Tibial nerve (tissue), 4 donors: ENCODE measurements around the gene ASAP3. TPM values are rescaled to one million over a fixed set of nuclear protein-coding genes. Genes with fewer than 3 reads are reported as not detected.

Experiments used
- DNase-seq, 2 donors: peaks; one replicate each; pipeline ENCODE4 v3.0.0-alpha.2; 2019; ENCODE audit warnings: low spot score in 2 of 2
- H3K27ac ChIP-seq, 4 donors: fragments of 200-600 bp; sonication (generic) in 3 of 4; one replicate each; pipeline ENCODE4 v1.5.1; 2017 to 2019; ENCODE audit warnings: mild to moderate bottlenecking in 1 of 4
- H3K27me3 ChIP-seq, 2 donors: fragments of 200-600 bp; sonication (generic) in 1 of 2; one replicate each; pipeline versions ENCODE4 v1.5.1 to v1.6.0; 2017 to 2019
- H3K36me3 ChIP-seq, 3 donors: fragments of 200-600 bp; sonication (generic); one replicate each; pipeline ENCODE4 v1.5.1; 2018 to 2019
- H3K4me1 ChIP-seq, 4 donors: fragments of 200-600 bp; sonication (generic) in 3 of 4; one replicate each; pipeline ENCODE4 v1.5.1; 2017 to 2019
- H3K4me3 ChIP-seq, 4 donors: fragments of 200-600 bp; sonication (generic) in 3 of 4; one replicate each; pipeline ENCODE4 v1.5.1; 2017 to 2019; ENCODE audit warnings: mild to moderate bottlenecking in 1 of 4, moderate library complexity in 1 of 4
- H3K9me3 ChIP-seq, 4 donors: fragments of 200-600 bp; sonication (generic) in 3 of 4; one replicate each; pipeline ENCODE4 v1.5.1; 2017 to 2019
- CTCF ChIP-seq, 5 experiments: fragments of 200-600 bp in 3 of 5; fragments of 450-650 bp in 2 of 5; sonication (generic) in 3 of 5; IDR thresholded peaks; one replicate each; pipeline ENCODE4 v1.5.1; 2016 to 2019; ENCODE audit warnings: antibody characterized with exemption in 5 of 5, mild to moderate bottlenecking in 3 of 5, moderate library complexity in 2 of 5
- EP300 ChIP-seq, 2 donors: sonication (generic); formaldehyde crosslinking; IDR thresholded peaks; one replicate each; pipeline ENCODE4 v1.6.1; 2017; ENCODE audit warnings: antibody characterized with exemption in 2 of 2, mild to moderate bottlenecking in 1 of 2
- POLR2A ChIP-seq, 2 donors: fragments of 450-650 bp; IDR thresholded peaks; one replicate each; pipeline ENCODE4 v1.6.1; 2017; ENCODE audit warnings: antibody characterized with exemption in 2 of 2, mild to moderate bottlenecking in 2 of 2, moderate library complexity in 2 of 2
- WGBS, 2 donors: methylation state at CpG; one replicate each; pipeline ENCODE4 v1.1.5; 2018; 5-methylcytosine and 5-hydroxymethylcytosine counted together
- total RNA-seq, 4 donors: library from RNA; depleted of rRNA; stranded (reverse); fragments of >200 nt; gene quantifications; one replicate each; pipeline ENCODE4 v1.1.0, GENCODE V29; 2016

ASAP3 gene
- total RNA-seq, 4 donors from 2014 or later = 79.8 to 140 (median 117) TPM

GRCh38 chr1:23419180-23419579 is 64.8 kb downstream of the ASAP3 start:
- no peak for DNase-seq
- Histone ChIP-seq H3K27ac (no peak overlapping the region), H3K27me3 (no peaks in the 10 kb centered on the region), H3K4me1 (peaks cover 0 to 30% (median 17%) of the 10 kb centered on the region in 4 donors), H3K36me3 (peaks cover 0 to 19% (median 0%) of the 10 kb centered on the region in 3 donors), H3K4me3 (no peak overlapping the region), H3K9me3 (no peaks in the 10 kb centered on the region)
- 63 to 66% methylated on average over 6 of the region's 6 CpGs for WGBS, 2 donors
- TF ChIP-seq CTCF (IDR thresholded peaks at IDR 0.05) = no peak
- TF ChIP-seq EP300 (IDR thresholded peaks at IDR 0.05) = no peak
- no peak for TF ChIP-seq POLR2A (IDR thresholded peaks at IDR 0.05)

GRCh38 chr1:23417570-23417969 is 66.4 kb downstream of the ASAP3 start:
- DNase-seq = no peak
- H3K9me3 ChIP-seq = no peaks in the 10 kb centered on the region
- WGBS, 2 donors = 62 to 70% methylated on average over 3 of the region's 3 CpGs
- no peak overlapping the region for H3K27ac ChIP-seq
- peaks cover 0 to 14% (median 6%) of the 10 kb centered on the region in 4 donors for H3K4me1 ChIP-seq
- H3K36me3 ChIP-seq = peaks cover 0 to 19% (median 0%) of the 10 kb centered on the region in 3 donors
- H3K4me3 ChIP-seq = no peak overlapping the region
- no peak for TF ChIP-seq EP300 (IDR thresholded peaks at IDR 0.05)
- no peaks in the 10 kb centered on the region for H3K27me3 ChIP-seq

- WGBS, 2 donors = 80 to 87% methylated on average over 4 of the region's 4 CpGs
- no peak overlapping the region for H3K4me3 ChIP-seq
- peaks cover 0 to 19% (median 0%) of the 10 kb centered on the region in 3 donors for H3K36me3 ChIP-seq
- TF ChIP-seq POLR2A (IDR thresholded peaks at IDR 0.05) (no peak), CTCF (IDR thresholded peaks at IDR 0.05) (no peak), EP300 (IDR thresholded peaks at IDR 0.05) (no peak)
- H3K27me3 ChIP-seq = no peaks in the 10 kb centered on the region
- peaks cover 0 to 8% (median 2%) of the 10 kb centered on the region in 4 donors for H3K4me1 ChIP-seq
- no peaks in the 10 kb centered on the region for H3K9me3 ChIP-seq
- no peak for DNase-seq
- no peak overlapping the region for H3K27ac ChIP-seq
Measured at GRCh38 chr1:23416964-23417363, 67.0 kb downstream of the ASAP3 start.

- DNase-seq = no peak
- 68% methylated on average over 7 of the region's 7 CpGs for WGBS, 2 donors
- Histone ChIP-seq H3K9me3 (no peaks in the 10 kb centered on the region), H3K36me3 (peaks cover 0 to 11% (median 0%) of the 10 kb centered on the region in 3 donors), H3K27me3 (no peaks in the 10 kb centered on the region), H3K27ac (no peak overlapping the region), H3K4me1 (peaks cover 0 to 12% (median 7%) of the 10 kb centered on the region in 4 donors), H3K4me3 (no peak overlapping the region)
- no peak for TF ChIP-seq EP300 (IDR thresholded peaks at IDR 0.05)
- TF ChIP-seq POLR2A (IDR thresholded peaks at IDR 0.05) = no peak
- no peak for TF ChIP-seq CTCF (IDR thresholded peaks at IDR 0.05)
Measured at GRCh38 chr1:23408797-23409290, 75.1 kb downstream of the ASAP3 start.

DNA sequence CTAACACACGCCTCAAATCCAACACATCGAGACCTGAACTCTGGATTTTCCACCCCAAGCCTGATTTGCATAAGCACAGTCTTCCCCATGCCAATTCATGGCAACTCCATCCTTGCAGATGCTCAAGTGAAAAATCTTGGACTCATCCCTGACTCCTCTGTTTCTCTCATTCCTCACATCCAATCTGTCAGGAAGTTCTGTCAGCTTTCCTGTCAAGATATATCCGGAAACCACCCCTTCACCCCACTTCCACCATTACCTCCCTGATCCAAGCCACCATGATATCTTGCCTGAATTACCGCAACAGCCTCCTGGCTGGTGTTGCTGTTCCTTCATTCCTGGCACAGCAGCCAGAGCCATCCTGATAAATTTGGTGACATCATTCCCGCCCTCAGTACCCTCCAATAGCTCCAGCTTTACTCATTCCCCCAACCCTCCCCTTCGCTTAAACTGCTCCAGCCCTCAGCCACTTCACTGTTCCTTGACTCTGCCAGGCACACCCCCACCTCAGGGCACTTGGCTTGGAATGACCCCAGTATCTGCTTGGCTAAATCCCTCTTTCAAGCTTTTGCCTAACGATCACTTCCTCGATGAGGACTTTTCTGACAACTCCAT is 76.9 kb downstream of the ASAP3 start:
- TF ChIP-seq POLR2A (IDR thresholded peaks at IDR 0.05) (no peak), EP300 (IDR thresholded peaks at IDR 0.05) (no peak), CTCF (IDR thresholded peaks at IDR 0.05) (no peak)
- peaks cover 0 to 29% (median 17%) of the 10 kb centered on the region in 4 donors for H3K4me1 ChIP-seq
- H3K36me3 ChIP-seq = peaks cover 0 to 11% (median 0%) of the 10 kb centered on the region in 3 donors
- no peaks in the 10 kb centered on the region for H3K9me3 ChIP-seq
- WGBS, 2 donors = 86 to 90% methylated on average over 8 of the region's 8 CpGs
- H3K27ac ChIP-seq = no peak overlapping the region
- H3K4me3 ChIP-seq = no peak overlapping the region
- H3K27me3 ChIP-seq = no peaks in the 10 kb centered on the region
- DNase-seq = no peak
